ENCODE results near the gene SORBS2.

SORBS2 gene

DNA sequence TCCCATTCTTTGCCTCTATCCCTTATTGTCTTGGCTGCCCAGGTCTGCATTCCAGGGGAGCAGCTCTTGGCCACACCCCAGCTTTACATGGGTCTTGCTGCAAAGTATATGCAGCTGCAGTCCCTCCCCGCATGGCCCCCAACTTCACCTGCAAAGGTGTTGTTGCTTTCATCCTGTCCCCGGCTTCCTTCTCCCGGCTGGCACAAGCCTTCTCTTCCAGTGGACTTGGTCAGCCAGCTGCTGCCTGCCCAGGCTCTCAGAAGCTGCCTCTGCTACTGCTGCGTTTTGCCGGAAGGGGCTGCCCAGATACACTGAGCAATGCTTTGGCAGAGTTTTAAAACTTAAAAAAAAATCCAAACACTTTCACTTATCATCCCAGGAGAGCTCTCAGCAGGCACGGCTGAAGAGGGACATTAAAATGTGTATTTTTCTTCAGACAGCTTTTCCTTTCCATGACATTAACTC is 155.5 kb downstream of the SORBS2 start:
- H3K36me3 ChIP-seq (ENCODE audit: insufficient read depth), result no peaks in the 10 kb centered on the region
- H3K27me3 ChIP-seq (ENCODE audit: insufficient read depth, low read depth), result no peaks in the 10 kb centered on the region
- H3K27ac ChIP-seq, result no peak overlapping the region
- H4K20me1 ChIP-seq (ENCODE audit: insufficient read depth), result no peaks in the 10 kb centered on the region
- H3K4me3 ChIP-seq (IDR thresholded peaks at IDR 0.05; ENCODE audit: insufficient read depth, low read depth, low read length), result no peak overlapping the region
- no peak overlapping the region for H3K9ac ChIP-seq
- TF ChIP-seq, protein P1, sequence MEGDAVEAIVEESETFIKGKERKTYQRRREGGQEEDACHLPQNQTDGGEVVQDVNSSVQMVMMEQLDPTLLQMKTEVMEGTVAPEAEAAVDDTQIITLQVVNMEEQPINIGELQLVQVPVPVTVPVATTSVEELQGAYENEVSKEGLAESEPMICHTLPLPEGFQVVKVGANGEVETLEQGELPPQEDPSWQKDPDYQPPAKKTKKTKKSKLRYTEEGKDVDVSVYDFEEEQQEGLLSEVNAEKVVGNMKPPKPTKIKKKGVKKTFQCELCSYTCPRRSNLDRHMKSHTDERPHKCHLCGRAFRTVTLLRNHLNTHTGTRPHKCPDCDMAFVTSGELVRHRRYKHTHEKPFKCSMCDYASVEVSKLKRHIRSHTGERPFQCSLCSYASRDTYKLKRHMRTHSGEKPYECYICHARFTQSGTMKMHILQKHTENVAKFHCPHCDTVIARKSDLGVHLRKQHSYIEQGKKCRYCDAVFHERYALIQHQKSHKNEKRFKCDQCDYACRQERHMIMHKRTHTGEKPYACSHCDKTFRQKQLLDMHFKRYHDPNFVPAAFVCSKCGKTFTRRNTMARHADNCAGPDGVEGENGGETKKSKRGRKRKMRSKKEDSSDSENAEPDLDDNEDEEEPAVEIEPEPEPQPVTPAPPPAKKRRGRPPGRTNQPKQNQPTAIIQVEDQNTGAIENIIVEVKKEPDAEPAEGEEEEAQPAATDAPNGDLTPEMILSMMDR (conservative IDR thresholded peaks at IDR 0.05; ENCODE audit: low read depth, low read length), result no peak
- H2AFZ ChIP-seq (ENCODE audit: low read depth), result no peak overlapping the region
- H3K4me2 ChIP-seq, result no peak overlapping the region
- no peaks in the 10 kb centered on the region for H3K4me1 ChIP-seq (ENCODE audit: low read depth, poor library complexity, severe bottlenecking)
- H3K79me2 ChIP-seq (ENCODE audit: insufficient read depth, low read depth), result no peaks in the 10 kb centered on the region

DNA sequence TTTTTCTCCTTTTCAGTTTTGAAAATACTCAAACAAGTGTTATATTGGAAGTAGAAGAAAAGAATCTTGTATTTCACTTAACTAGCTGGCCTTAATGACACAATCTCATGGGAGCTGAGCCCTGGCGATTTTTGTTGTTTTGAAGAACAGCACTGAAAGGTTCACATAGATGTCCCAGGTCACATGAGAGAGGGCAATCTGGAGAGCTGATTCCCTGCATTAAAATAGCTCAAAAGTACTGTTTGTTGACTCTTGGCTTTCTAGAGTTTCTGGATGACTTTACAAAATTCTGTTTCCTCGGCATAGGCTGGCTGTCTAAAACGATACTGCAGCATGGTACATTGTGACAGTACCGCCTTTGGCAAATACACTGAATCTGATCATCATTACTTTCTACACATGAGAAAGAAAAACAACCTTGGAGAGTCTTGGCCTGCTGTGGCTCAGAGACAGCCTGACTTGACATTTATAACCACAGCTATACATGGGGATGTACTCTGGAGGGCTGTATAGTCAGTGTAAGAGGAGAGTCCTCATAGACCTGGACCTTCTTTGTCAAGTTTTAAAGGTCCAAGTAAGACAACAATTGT is 156.9 kb downstream of the SORBS2 start:
- H3K4me2 ChIP-seq, result no peak overlapping the region
- H3K27me3 ChIP-seq (ENCODE audit: insufficient read depth, low read depth), result no peaks in the 10 kb centered on the region
- H3K9ac ChIP-seq, result no peak overlapping the region
- H3K36me3 ChIP-seq (ENCODE audit: insufficient read depth), result no peaks in the 10 kb centered on the region
- no peak overlapping the region for H3K27ac ChIP-seq
- no peak overlapping the region for H2AFZ ChIP-seq (ENCODE audit: low read depth)
- no peaks in the 10 kb centered on the region for H3K79me2 ChIP-seq (ENCODE audit: insufficient read depth, low read depth)
- no peak overlapping the region for H3K4me3 ChIP-seq (IDR thresholded peaks at IDR 0.05; ENCODE audit: insufficient read depth, low read depth, low read length)
- TF ChIP-seq, protein P1 (conservative IDR thresholded peaks at IDR 0.05; ENCODE audit: low read depth, low read length), result no peak
- no peaks in the 10 kb centered on the region for H4K20me1 ChIP-seq (ENCODE audit: insufficient read depth)
- no peaks in the 10 kb centered on the region for H3K4me1 ChIP-seq (ENCODE audit: low read depth, poor library complexity, severe bottlenecking)

DNA sequence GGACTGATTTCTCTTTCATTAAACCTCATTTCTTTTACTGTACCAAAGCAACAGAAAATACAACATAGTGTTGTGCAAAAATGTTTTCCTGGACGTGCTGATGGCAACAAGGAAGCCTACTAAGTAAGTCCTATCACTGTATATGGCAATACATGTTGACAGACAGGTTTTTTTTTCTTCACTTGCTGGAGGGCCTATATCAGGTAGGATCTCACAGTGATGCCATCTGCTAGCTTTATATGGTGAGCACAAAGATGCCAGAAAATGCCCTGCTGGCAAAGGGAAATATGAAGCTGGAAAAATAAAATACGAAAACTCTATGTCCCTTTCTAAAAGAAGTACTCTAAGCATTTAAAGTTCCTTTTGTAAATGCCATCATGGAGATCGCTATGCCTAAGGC is 157.7 kb downstream of the SORBS2 start:
- H3K4me3 ChIP-seq (IDR thresholded peaks at IDR 0.05; ENCODE audit: insufficient read depth, low read depth, low read length), result no peak overlapping the region
- no peak overlapping the region for H3K9ac ChIP-seq
- TF ChIP-seq, protein P1 (conservative IDR thresholded peaks at IDR 0.05; ENCODE audit: low read depth, low read length), result no peak
- H3K4me2 ChIP-seq, result no peak overlapping the region
- H4K20me1 ChIP-seq (ENCODE audit: insufficient read depth), result no peaks in the 10 kb centered on the region
- H3K27me3 ChIP-seq (ENCODE audit: insufficient read depth, low read depth), result no peaks in the 10 kb centered on the region
- no peak overlapping the region for H3K27ac ChIP-seq
- H2AFZ ChIP-seq (ENCODE audit: low read depth), result no peak overlapping the region
- no peaks in the 10 kb centered on the region for H3K79me2 ChIP-seq (ENCODE audit: insufficient read depth, low read depth)
- no peaks in the 10 kb centered on the region for H3K4me1 ChIP-seq (ENCODE audit: low read depth, poor library complexity, severe bottlenecking)
- no peaks in the 10 kb centered on the region for H3K36me3 ChIP-seq (ENCODE audit: insufficient read depth)

DNA sequence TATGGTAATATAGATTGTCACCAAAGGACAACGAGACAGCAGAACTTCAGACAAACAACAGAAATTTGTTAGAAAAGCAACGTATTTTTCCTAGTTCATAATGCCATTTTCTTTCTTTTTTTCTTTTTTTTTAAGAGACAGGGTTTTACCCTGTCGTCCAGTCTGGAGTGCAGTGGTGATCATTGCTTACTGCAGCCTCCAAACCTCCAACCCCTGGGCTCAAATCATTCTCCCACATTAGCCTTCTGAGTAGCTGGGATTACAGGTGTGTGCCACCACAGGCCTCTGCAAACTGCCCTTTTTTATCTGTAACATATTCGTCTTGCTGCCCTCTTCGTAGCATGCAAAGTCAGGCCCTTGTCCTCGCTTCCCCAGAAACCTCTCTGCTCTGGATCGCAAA is 160.1 kb downstream of the SORBS2 start:
- no peaks in the 10 kb centered on the region for H3K36me3 ChIP-seq (ENCODE audit: insufficient read depth)
- no peaks in the 10 kb centered on the region for H3K27me3 ChIP-seq (ENCODE audit: insufficient read depth, low read depth)
- no peak overlapping the region for H3K4me2 ChIP-seq
- H3K79me2 ChIP-seq (ENCODE audit: insufficient read depth, low read depth), result no peaks in the 10 kb centered on the region
- TF ChIP-seq, protein P1 (conservative IDR thresholded peaks at IDR 0.05; ENCODE audit: low read depth, low read length), result no peak
- H3K4me3 ChIP-seq (IDR thresholded peaks at IDR 0.05; ENCODE audit: insufficient read depth, low read depth, low read length), result no peak overlapping the region
- H2AFZ ChIP-seq (ENCODE audit: low read depth), result no peak overlapping the region
- no peak overlapping the region for H3K9ac ChIP-seq
- H3K4me1 ChIP-seq (ENCODE audit: low read depth, poor library complexity, severe bottlenecking), result no peaks in the 10 kb centered on the region
- H4K20me1 ChIP-seq (ENCODE audit: insufficient read depth), result no peaks in the 10 kb centered on the region
- H3K27ac ChIP-seq, result no peak overlapping the region

Measured in KMS-11 (cell line).